HG02938 (cell line): ENCODE results near the gene C1QTNF8.
"Not testable (repeated sequence)": the region's sequence is repeated elsewhere in the genome, so short reads cannot be mapped to it uniquely, and the experiment has no call there.

Experiments used
- ATAC-seq: cut with Tn5 transposase; IDR thresholded peaks from one replicate; pipeline ENCODE4 v1.9.1; 2021; ENCODE audit warnings: mild to moderate bottlenecking, moderate library complexity; ENCODE audit not compliant: unreplicated experiment

Gene C1QTNF8

GRCh38 chr16:1095450-1096168 lies 435 bp downstream of the C1QTNF8 start:
- ATAC-seq: no peak

GRCh38 chr16:1094601-1095449 lies 1.2 kb downstream of the C1QTNF8 start:
- ATAC-seq: no peak

DNA sequence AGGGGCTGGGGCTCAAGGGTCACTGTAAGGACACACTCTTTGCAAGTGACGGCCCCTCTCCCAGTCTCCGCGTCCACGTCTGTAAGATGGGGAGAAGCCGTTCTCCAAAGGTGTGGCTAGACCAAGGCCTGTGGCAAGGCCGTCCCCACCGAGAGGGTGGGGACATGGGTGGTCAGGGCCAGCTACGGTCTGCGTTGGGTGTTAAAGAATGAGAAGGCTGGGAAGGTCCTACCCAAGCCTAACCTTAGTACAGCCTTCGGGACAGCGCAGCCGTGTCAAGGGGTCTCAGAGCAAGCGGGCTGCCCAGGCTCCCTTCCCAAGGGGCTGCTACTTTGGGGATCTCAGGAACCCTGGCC lies 1.9 kb downstream of the C1QTNF8 start:
- no peak for ATAC-seq

DNA sequence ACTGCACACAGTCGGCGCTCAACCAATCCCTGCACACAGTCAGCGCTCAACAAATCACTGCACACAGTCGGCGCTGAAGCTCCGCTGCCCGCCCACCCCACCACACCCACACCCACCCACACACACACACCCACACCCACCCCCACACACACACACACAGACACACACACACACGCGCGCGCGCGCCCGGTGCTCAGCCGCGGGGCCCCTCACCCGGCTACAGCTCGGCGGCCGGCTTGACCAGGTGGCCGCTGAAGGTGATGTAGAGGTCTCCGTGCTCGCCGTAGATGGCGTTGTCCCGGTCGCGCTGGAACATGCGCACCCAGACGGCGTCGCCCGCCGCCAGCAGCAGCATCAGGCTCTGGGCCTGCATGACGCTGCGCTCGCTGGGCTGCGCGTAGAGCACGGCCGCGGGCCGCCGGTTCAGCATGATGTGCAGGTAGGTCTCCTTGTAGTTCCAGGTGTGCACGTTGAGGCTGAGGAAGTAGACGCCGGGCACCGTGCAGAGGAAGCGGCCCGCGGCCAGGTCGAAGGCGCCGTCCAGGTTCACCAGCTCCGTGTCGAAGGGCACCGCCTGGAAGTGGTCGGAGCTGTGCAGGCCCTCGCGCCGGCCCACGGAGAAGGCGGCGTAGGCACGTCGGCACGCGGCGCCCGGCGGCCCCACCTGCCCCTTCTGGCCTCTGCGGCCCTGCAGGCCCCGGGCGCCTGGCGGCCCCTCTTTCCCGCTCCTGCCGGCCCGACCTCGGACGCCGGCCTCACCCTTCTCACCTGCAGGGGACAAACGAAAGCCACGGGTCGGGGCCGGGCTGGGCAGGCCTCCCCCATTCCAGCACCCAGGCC lies 2.5 kb downstream of the C1QTNF8 start:
- ATAC-seq: no peak

DNA sequence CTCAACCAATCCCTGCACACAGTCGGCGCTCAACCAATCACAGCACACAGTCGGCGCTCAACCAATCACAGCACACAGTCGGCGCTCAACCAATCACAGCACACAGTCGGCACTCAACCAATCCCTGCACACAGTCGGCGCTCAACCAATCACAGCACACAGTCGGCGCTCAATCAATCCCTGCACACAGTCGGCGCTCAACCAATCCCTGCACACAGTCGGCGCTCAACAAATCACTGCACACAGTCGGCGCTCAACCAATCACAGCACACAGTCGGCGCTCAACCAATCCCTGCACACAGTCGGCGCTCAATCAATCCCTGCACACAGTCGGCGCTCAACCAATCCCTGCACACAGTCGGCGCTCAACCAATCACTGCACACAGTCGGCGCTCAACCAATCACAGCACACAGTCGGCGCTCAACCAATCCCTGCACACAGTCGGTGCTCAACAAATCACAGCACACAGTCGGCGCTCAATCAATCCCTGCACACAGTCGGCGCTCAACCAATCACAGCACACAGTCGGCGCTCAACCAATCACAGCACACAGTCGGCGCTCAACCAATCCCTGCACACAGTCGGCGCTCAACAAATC lies 3.3 kb downstream of the C1QTNF8 start:
- ATAC-seq: not testable (repeated sequence)

DNA sequence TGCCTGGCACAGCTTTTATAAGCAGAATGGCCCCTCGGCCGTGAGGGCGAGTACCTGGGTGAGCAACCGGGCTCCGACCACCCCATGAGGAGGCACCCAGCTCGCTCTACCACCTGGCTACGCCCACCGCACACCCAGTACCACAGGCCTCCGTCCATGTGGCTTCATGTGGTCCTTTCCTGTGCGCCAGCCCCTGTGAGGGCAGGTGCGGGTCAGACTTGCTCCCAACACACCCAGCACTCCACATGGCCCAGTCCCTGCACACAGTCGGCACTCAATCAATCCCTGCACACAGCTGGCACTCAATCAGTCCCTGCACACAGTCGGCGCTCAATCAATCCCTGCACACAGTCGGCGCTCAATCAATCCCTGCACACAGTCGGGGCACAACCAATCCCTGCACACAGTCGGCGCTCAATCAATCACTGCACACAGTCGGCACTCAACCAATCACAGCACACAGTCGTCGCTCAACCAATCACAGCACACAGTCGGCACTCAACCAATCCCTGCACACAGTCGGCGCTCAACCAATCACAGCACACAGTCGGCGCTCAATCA lies 4.0 kb downstream of the C1QTNF8 start:
- no peak for ATAC-seq

GRCh38 chr16:1090620-1091587 lies 5.1 kb downstream of the C1QTNF8 start:
- no peak for ATAC-seq

- ATAC-seq: no peak
Observed at GRCh38 chr16:1089822-1090619, 6.0 kb downstream of the C1QTNF8 start.

GRCh38 chr16:1089439-1089821 lies 6.6 kb downstream of the C1QTNF8 start:
- no peak for ATAC-seq

DNA sequence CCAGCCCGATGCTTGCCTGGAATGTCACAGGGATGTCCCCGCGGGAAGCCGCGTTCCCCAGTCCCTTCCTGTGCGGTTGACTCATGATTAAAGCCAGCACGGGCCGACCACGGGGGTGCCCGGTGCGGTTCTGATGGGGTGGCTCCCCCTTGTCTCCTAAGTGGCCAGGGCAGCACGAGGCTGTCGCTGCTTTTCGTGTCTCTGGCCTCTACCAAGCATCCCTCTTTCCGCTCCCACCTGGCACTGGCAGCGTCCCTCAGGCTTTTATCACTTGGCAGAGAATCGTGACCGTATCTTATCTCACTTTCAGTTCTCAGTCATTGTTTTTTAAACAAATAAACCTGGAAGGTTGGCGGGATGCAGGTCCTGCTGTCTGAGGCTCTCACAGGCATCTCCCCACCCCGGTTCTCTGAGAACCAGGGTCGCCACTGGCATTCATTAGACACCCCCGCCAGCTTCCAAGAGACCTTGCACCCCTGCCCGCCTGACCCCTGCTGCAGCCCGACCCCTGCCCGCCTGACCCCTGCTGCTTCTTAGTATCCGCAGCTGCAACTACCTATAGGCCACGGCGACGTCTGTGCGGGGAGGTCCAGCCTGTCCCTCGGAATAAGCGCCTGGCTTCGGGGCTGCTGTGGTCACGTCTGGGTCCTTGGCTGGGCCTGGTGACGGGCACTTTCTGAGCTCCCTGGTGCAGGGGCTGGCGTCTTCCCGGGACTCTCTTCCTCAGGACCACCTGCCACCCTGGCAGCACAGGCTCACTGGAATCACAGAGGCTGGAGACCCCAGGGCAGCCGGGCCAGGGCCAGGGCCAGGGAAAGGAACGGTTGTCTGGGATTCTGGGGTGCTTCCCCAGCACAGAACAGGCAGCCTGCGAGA lies 7.5 kb downstream of the C1QTNF8 start:
- no peak for ATAC-seq

- ATAC-seq: not testable (repeated sequence)
Observed at GRCh38 chr16:1086443-1086842, 9.6 kb downstream of the C1QTNF8 start.

- ATAC-seq: no peak
Observed at GRCh38 chr16:1084971-1085370, 11.1 kb downstream of the C1QTNF8 start.

DNA sequence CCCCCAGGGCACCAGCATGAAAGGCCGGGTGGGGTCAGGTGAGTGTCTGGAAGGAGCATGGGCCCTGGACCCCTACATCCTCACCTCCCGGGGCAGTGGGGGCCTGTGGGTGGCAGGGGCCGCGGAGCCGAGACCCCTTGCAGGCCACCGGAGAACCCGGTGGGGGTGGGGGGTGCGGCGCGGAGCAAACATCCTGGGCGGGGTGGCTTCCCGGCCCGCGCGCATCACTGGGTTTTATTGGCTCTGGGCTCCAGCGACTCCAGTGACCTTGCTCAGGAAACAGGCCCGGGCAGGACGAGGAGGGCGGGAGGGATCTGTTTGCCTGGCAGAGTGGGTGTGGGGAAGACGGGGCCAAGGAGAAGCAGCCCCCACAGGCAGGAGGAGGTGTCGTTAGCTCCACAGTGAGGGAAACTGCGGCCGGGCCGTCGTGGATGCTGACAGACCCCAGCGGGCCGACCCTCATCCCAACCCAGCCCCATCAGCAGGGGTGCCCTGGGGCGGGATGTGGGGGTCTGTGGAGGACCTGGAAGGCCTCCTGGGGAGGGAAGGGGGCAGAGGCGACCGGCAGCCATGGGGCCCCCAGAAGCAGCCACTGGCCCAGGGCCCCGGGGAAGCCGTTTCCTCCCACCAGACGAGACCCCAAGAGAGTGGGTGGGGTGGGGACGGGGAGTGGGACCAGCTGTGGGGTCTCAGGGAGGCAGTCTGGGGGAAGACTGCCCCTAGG lies 12.9 kb downstream of the C1QTNF8 start:
- ATAC-seq: no peak

GRCh38 chr16:1082266-1082951 lies 13.6 kb downstream of the C1QTNF8 start:
- ATAC-seq: no peak

DNA sequence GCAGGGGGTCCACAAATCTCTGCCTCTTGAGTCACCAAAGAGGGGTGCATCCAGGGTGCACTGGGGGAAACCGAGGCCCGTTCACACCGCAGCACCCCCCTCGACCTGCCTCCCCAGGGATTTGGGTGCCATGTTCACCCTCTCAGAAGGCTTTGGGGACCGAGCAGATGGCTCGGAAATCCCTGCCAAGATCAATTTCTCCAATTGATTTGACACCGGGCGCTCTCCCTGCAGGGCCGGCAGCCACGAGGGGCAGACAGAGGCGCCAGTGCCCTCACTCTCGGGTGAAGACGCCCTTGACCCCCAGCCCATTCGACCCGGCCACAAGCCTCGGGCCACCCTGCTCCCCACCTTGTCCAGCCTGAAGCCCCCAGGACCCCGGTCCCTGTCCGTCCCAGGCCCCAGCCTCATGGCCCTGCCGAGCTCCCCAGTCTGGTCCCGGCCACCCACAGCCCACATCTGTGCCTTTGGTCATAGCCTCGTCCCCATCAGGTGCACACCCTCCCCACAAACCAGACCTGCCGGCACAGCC lies 14.2 kb downstream of the C1QTNF8 start:
- no peak for ATAC-seq
